K562 (cell line): ENCODE results near the gene PRR15L. TPM values are rescaled to one million over a fixed set of nuclear protein-coding genes. Genes with fewer than 3 reads are reported as not detected.
A peak's percentile ranks its signal among the peaks of the same experiment; 100 is the strongest.

Experiments used
- ADNP ChIP-seq: fragments of 200-800 bp; sonication (Bioruptor generic); IDR thresholded peaks from 2 replicates; pipeline ENCODE4 v1.6.1; 2016; ENCODE audit warnings: missing genetic modification characterization, missing compliant biosample characterization
- ARID1B ChIP-seq: fragments of 450-650 bp; IDR thresholded peaks from 2 replicates; pipeline ENCODE4 v1.6.1; 2016; ENCODE audit warnings: antibody characterized with exemption, mild to moderate bottlenecking, inconsistent platforms
- BCL6 ChIP-seq: fragments of 250-450 bp; sonication (Bioruptor Pico); IDR thresholded peaks from 2 replicates; pipeline ENCODE4 v1.4.0; 2020
- CAMTA2 ChIP-seq: fragments of 250-450 bp; sonication (Bioruptor Pico); conservative IDR thresholded peaks from 2 replicates; pipeline ENCODE4 v1.5.1; 2022
- CBX2 ChIP-seq: fragments of 200-600 bp; sonication (generic); IDR thresholded peaks from one replicate; pipeline ENCODE4 v1.6.1; 2012; ENCODE audit warnings: mild to moderate bottlenecking, low read length, inconsistent platforms; ENCODE audit not compliant: insufficient read depth, poor library complexity, severe bottlenecking
- CEBPG ChIP-seq, 3 experiments: fragments of 200-800 bp in 1 of 3; sonication (Bioruptor generic) in 1 of 3; sonication (generic) in 1 of 3; formaldehyde crosslinking in 1 of 3; IDR thresholded peaks in 2 of 3; conservative IDR thresholded peaks in 1 of 3; 2 replicates each; pipeline versions ENCODE4 v1.6.1 to v1.8.0; 2016 to 2022; ENCODE audit warnings: missing compliant biosample characterization in 2 of 3, missing genetic modification characterization in 2 of 3, mild to moderate bottlenecking in 1 of 3, missing genetic modification reagents in 1 of 3
- CTBP1 ChIP-seq: fragments of 450-650 bp; IDR thresholded peaks from 2 replicates; pipeline ENCODE4 v1.6.1; 2016; ENCODE audit warnings: borderline replicate concordance
- DACH1 ChIP-seq: fragments of 450-650 bp; IDR thresholded peaks from 2 replicates; pipeline ENCODE4 v1.6.1; 2018; ENCODE audit not compliant: partially characterized antibody
- DNMT1 ChIP-seq: fragments of 450-650 bp; IDR thresholded peaks from 2 replicates; pipeline ENCODE4 v1.6.1; 2016; ENCODE audit warnings: antibody characterized with exemption, mild to moderate bottlenecking
- EGR1 ChIP-seq: fragments of 450-650 bp; conservative IDR thresholded peaks from 2 replicates; pipeline ENCODE4 v1.6.1; 2017; ENCODE audit warnings: mild to moderate bottlenecking
- EP300 ChIP-seq: IDR thresholded peaks from 2 replicates; pipeline ENCODE4 v1.6.1; 2012; ENCODE audit warnings: low read length, improper control_type of control experiment
- ESRRA ChIP-seq: fragments of 450-650 bp; IDR thresholded peaks from 2 replicates; pipeline ENCODE4 v1.6.1; 2014; ENCODE audit warnings: low read depth, mild to moderate bottlenecking, moderate library complexity, borderline replicate concordance
- GATA2 ChIP-seq: sonication (generic); formaldehyde crosslinking; IDR thresholded peaks from 2 replicates; pipeline ENCODE4 v1.4.0; 2020; ENCODE audit warnings: mild to moderate bottlenecking, missing genetic modification reagents
- HDAC1 ChIP-seq, 2 experiments: fragments of 450-650 bp; IDR thresholded peaks; 2 replicates each; pipeline ENCODE4 v1.6.1; 2016 to 2017; ENCODE audit warnings: inconsistent platforms in 1 of 2, mild to moderate bottlenecking in 1 of 2, moderate library complexity in 1 of 2
- KLF16 ChIP-seq: IDR thresholded peaks from 2 replicates; pipeline ENCODE4 v1.6.1; 2016; ENCODE audit warnings: antibody characterized with exemption
- LEF1 ChIP-seq: fragments of 450-650 bp; IDR thresholded peaks from 2 replicates; pipeline ENCODE4 v1.6.1; 2016; ENCODE audit warnings: mild to moderate bottlenecking
- MED1 ChIP-seq: sonication (generic); formaldehyde crosslinking; IDR thresholded peaks from 2 replicates; pipeline ENCODE4 v1.8.1; 2023; ENCODE audit warnings: missing genetic modification reagents, borderline replicate concordance
- MTF1 ChIP-seq: fragments of 250-450 bp; sonication (Bioruptor Pico); IDR thresholded peaks from 2 replicates; pipeline ENCODE4 v1.9.0; 2021; ENCODE audit warnings: moderate library complexity, mild to moderate bottlenecking, inconsistent platforms, borderline replicate concordance
- NR2C1 ChIP-seq, 2 experiments: fragments of 450-650 bp; IDR thresholded peaks; 2 replicates each; pipeline ENCODE4 v1.6.1; 2017; ENCODE audit warnings: mild to moderate bottlenecking in 2 of 2, antibody characterized with exemption in 1 of 2, inconsistent platforms in 1 of 2, missing compliant biosample characterization in 1 of 2, missing genetic modification characterization in 1 of 2
- PHB ChIP-seq: fragments of 250-450 bp; sonication (Bioruptor Pico); IDR thresholded peaks from 2 replicates; pipeline ENCODE4 v1.5.0; 2021
- POLR2B ChIP-seq: fragments of 450-650 bp; IDR thresholded peaks from 2 replicates; pipeline ENCODE4 v1.6.1; 2018; ENCODE audit warnings: low read depth; ENCODE audit not compliant: partially characterized antibody
- PPARD ChIP-seq: fragments of 250-450 bp; sonication (Bioruptor Pico); IDR thresholded peaks from 2 replicates; pipeline ENCODE4 v1.8.0; 2022; ENCODE audit warnings: inconsistent platforms, mild to moderate bottlenecking, moderate library complexity
- RCOR1 ChIP-seq, 2 experiments: IDR thresholded peaks; 2 replicates each; pipeline ENCODE4 v1.6.1; 2012; ENCODE audit warnings: low read depth in 2 of 2, low read length in 2 of 2, borderline replicate concordance in 1 of 2, improper control_type of control experiment in 1 of 2
- SETDB1 ChIP-seq: IDR thresholded peaks from one replicate; pipeline ENCODE4 v1.6.1; 2012; ENCODE audit warnings: low read length, control low read depth, inconsistent platforms
- SREBF2 ChIP-seq: sonication (generic); formaldehyde crosslinking; IDR thresholded peaks from 2 replicates; pipeline ENCODE4 v1.4.0; 2020; ENCODE audit warnings: mild to moderate bottlenecking, missing genetic modification reagents
- STAT6 ChIP-seq: sonication (generic); formaldehyde crosslinking; IDR thresholded peaks from 2 replicates; pipeline ENCODE4 v1.8.1; 2023; ENCODE audit warnings: mild to moderate bottlenecking, missing genetic modification reagents
- TEAD4 ChIP-seq, 2 experiments: sonication (generic) in 1 of 2; formaldehyde crosslinking in 1 of 2; IDR thresholded peaks; 2 replicates each; pipeline versions ENCODE4 v1.6.1 to v1.8.0; 2012 to 2022; ENCODE audit warnings: borderline replicate concordance in 1 of 2, inconsistent platforms in 1 of 2, low read length in 1 of 2, mild to moderate bottlenecking in 1 of 2, missing genetic modification reagents in 1 of 2
- ZNF263 ChIP-seq: sonication (generic); formaldehyde crosslinking; IDR thresholded peaks from 2 replicates; pipeline ENCODE4 v1.8.0; 2022; ENCODE audit warnings: mild to moderate bottlenecking, missing genetic modification reagents, borderline replicate concordance
- ZNF668 ChIP-seq: fragments of 250-450 bp; sonication (Bioruptor Pico); IDR thresholded peaks from 2 replicates; pipeline ENCODE4 v1.8.0; 2022; ENCODE audit warnings: mild to moderate bottlenecking, inconsistent platforms
- polyA plus RNA-seq, 8 experiments: library from polyadenylated mRNA; depleted of rRNA in 4 of 8; stranded (reverse) in 5 of 8; unstranded in 3 of 8; fragments of >200 nt; fragmentation: Nextera tagmentation in 2 of 8; fragmentation: Illumina TruSeq in 1 of 8; extraction: Ambion mirVana in 2 of 8; extraction: Trizol in 1 of 8; gene quantifications; 2 replicates each; pipeline versions ENCODE4 v1.2.1 to v1.2.3, GENCODE V29; 2011 to 2014; ENCODE audit warnings: inconsistent platforms in 1 of 8, missing spikeins in 1 of 8
- total RNA-seq, 7 experiments: library from RNA; depleted of rRNA in 6 of 7; stranded (reverse); fragments of >200 nt in 6 of 7; fragmentation: Illumina TruSeq in 2 of 7; extraction: Trizol in 2 of 7; gene quantifications; 2 replicates each; pipeline versions ENCODE4 v1.2.1 to v1.2.3, GENCODE V29; 2011 to 2021; ENCODE audit warnings: low replicate concordance in 1 of 7

PRR15L gene
- total and polyA plus RNA-seq, 9 of the 15 experiments (the other 6 are each of a cell fraction or from before 2014, with no cell fraction given): 0.03 TPM; not detected in 8

- TF ChIP-seq ADNP (tag): no peak
- no peak for TF ChIP-seq STAT6 (CRISPR knock-in tag)
- TF ChIP-seq ZNF668 (CRISPR knock-in tag): no peak
- no peak for TF ChIP-seq EGR1
- TF ChIP-seq POLR2B: no peak
- TF ChIP-seq HDAC1 (IDR thresholded peaks at IDR 0.05): peak in 1 of 2 experiments; percentile 78; a peak in 2 of 4 replicates
- TF ChIP-seq CAMTA2 (CRISPR knock-in tag): no peak
- no peak for TF ChIP-seq MTF1 (CRISPR knock-in tag)
- TF ChIP-seq ZNF263: no peak
- TF ChIP-seq KLF16: no peak
- TF ChIP-seq NR2C1 (IDR thresholded peaks at IDR 0.05): no peak; the same call in 1 of the 2 replicates
- peak; percentile 45 for TF ChIP-seq NR2C1 (tag; IDR thresholded peaks at IDR 0.05)
- no peak for TF ChIP-seq DACH1
- peak; percentile 85 for TF ChIP-seq ESRRA
- peak; percentile 45; the same call in 1 of the 2 replicates for TF ChIP-seq EP300
- peak; percentile 76 for TF ChIP-seq ARID1B
- TF ChIP-seq CEBPG (CRISPR knock-in tag; IDR thresholded peaks at IDR 0.05): no peak
- TF ChIP-seq CEBPG (tag; conservative IDR thresholded peaks at IDR 0.05 in 1 of 2, IDR thresholded peaks at IDR 0.05 in 1 of 2): no peak
- TF ChIP-seq SETDB1: no peak
- TF ChIP-seq GATA2 (CRISPR knock-in tag): no peak
- TF ChIP-seq TEAD4 (IDR thresholded peaks at IDR 0.05; ENCODE audit: low read length): peak; percentile 55; the same call in 1 of the 2 replicates
- no peak for TF ChIP-seq TEAD4 (CRISPR knock-in tag; IDR thresholded peaks at IDR 0.05; ENCODE audit: borderline replicate concordance)
- no peak for TF ChIP-seq SREBF2 (CRISPR knock-in tag)
- TF ChIP-seq PHB: no peak
- no peak for TF ChIP-seq CBX2
- TF ChIP-seq PPARD (CRISPR knock-in tag): no peak
- TF ChIP-seq RCOR1 (IDR thresholded peaks at IDR 0.05; ENCODE audit: borderline replicate concordance in 1 of 2, low read depth in 2 of 2, low read length in 2 of 2): peak in 1 of 2 experiments; percentile 73; a peak in 2 of 4 replicates
- TF ChIP-seq DNMT1: no peak
- TF ChIP-seq BCL6 (CRISPR knock-in tag): no peak
- TF ChIP-seq LEF1: 0 out of 2 replicates have a peak, but pooled peaks have one; percentile 53
- no peak for TF ChIP-seq MED1 (CRISPR knock-in tag)
- TF ChIP-seq CTBP1: peak; percentile 65; the same call in 1 of the 2 replicates
Measured at GRCh38 chr17:47902039-47902744, 55.5 kb downstream of the PRR15L start (continued).
